Measurements from ENCODE around the gene ATXN7L1.
A peak's percentile ranks its signal among the peaks of the same experiment; 100 is the strongest.

Gene ATXN7L1

DNA sequence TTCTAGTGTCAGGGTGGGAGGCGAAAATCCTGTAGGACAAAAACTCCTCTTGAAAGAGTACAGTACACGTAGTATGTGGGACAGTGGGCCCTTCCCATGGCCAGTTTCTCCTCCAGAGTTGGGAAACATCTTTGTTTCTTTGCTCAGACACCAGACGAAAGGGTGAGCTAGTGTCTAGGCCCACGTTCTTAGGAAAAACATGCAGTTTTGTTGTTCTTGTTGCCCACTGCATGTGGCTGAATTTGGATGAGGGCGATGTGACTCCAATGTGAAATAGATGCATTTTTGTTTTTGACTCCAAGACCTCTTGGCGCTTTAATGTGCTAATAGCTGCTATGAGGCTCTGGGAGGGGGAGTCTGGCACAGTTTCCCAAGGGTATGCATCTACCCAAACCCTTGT lies 100.8 kb downstream of the ATXN7L1 start:
- DNase-seq, result no peak

DNA sequence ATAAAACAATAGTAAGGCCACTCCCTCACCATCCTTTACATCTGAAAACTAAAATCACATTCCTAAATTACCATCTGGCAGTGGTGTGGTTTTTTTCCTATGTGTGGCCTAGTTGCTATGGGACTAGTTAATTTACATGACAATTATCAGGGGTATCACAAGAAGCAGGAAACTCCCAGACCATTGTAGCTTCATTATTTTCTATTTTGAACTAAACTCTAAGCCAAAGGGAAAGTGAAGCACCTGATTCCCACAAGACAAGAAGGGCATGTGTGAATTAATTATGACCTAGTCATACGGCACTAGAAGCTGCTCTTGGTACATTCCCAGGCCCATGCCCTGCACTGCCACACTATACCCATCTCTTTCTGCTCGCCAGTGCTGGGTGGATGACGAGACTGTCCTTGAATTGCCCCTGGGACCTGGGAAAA lies 103.4 kb downstream of the ATXN7L1 start:
- no peak for DNase-seq

DNA sequence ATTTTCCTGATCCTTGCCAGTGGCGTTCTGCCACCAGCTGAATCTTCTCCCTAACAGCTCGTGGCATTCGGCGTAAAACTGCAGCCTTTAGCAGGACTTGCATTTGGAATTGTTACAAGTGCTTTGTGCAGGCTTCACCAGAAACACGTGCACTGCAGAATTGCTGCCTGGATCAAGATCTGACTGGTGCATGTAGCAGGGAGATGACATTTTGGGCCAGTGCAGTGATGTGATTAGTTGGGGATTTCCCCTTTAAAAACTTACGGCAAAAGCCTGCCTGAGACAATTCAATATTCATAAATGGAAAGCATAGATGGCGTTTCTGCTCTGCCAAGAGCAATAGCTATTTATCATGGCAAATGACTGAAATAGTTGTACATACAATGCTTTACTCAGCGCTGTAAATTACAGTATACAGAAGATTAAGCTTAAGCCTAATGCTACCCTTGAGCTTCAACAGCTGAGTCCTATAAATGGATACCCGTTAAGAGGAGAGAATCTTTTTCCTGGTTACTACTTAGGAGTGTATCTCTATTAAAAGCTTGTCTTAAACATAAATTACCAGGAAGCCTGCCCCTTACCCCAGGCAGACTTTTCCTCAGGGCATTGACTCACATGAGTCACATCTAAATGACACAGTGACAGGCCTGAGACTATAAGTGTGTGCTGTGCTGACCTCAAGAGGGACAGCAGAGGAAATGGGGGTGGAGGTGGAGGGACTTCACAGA lies 106.3 kb downstream of the ATXN7L1 start:
- DNase-seq, result no peak

DNA sequence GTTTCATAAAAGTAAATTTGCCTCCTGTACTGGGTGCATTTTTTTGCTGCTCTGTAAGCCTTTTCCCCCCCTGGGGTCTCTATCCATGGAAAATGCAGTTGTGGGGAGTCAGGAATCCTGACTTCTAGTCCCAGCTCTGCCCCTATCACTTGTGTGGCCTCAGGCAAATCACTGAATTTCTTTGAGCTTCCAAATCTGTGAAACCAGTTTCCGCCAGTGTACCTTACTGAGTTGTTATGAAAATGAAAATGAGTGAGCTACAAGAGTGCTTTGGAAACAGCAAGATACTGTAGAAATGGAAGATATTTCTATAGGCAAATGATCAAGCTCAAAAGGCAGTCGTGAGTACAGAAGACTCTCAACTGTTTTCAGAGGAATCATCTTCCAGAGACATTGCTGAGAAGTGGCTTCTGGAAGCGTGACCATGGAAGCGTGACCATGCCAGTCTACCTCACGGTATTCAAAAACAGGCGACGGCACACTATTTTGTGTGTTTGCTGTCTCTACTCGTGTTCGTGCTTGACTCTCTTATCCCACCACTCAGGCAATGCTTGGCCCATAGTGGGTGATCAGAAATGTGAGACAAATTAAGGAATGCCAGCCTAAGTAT lies 107.4 kb downstream of the ATXN7L1 start:
- DNase-seq, result no peak

DNA sequence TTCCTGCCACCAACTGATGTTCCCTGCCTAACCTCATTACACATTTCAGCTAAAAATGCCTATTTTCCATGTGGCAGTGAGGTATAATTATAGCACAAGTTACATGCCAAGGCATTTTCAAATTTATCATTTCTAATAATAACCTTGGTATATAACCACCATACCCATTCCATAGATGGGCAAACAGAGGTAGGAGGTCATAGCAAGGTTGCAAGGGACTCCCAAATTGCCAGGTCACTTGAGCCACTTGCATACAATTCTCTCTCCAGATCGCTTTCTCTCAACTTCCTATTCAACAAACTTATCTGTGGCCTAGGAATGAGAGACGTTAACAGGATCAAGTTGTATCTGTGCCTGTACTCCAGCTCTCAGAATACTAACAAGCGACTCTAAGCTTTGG lies 108.3 kb downstream of the ATXN7L1 start:
- DNase-seq, result no peak

DNA sequence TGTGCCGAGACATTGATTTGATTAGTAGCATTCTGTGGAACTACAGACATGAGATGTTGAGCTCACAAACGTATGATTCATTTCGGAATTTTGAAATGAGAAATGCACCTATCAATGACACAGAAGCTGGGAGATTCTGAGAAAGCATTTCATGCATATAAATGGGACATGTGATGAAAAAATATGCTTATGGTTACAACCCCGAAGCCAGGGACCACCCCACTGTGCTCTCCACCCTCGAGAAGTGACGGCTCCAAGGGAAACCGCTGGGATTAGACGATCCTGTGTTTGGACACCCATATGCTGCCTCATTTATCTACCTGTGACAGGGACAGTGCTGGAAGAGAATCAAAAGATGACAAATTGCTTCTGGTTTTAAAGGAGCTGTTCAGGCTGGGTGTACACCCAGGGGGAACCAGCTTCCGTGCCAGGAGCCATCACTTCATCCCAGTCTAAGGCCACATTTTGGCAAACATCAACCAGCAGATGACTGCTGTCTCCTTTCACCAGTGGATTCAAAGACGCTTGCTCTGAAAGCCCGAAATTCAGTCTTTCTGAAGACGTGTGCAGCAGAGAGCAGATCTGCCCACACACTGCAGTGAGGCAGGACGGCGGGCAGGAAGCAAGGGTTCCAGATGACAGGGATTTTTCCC lies 109.9 kb downstream of the ATXN7L1 start:
- no peak for DNase-seq

DNA sequence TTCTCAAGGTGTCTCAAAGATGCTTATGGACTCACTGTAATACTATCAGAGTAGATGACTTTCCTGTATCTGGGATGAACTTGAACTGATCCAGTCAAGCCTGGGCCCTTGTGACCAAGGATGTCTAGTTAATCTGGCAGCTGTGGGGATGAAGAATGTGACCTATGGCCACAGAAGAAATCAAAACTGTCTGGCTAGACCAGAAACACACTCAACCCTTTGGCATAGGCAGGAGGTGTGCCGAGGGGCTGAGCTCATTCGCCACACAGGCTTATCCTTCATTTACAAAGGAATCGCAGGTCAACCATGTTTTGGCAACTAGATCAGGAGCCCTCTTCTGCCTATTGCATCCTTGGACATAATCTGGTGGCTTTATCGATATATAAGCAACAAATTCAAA lies 110.6 kb downstream of the ATXN7L1 start:
- no peak for DNase-seq

DNA sequence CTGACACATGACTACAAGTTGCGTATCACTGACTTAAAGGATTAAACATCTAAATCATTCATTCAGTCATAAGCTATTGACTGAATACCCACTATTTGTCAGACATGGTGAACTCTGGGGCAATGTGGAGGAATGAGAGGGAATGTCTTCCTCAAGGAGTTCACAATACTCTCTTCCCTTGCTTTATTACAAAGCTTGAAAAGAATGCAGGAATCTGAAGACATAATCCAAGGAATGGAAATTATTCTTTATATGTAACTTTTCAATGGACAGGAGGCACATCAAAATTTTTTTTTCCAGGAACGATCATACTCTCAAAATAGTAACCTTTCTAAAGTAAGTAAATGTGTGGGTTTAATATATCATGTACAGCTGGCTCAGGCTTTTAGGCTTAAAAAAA lies 111.9 kb downstream of the ATXN7L1 start:
- DNase-seq, result no peak

DNA sequence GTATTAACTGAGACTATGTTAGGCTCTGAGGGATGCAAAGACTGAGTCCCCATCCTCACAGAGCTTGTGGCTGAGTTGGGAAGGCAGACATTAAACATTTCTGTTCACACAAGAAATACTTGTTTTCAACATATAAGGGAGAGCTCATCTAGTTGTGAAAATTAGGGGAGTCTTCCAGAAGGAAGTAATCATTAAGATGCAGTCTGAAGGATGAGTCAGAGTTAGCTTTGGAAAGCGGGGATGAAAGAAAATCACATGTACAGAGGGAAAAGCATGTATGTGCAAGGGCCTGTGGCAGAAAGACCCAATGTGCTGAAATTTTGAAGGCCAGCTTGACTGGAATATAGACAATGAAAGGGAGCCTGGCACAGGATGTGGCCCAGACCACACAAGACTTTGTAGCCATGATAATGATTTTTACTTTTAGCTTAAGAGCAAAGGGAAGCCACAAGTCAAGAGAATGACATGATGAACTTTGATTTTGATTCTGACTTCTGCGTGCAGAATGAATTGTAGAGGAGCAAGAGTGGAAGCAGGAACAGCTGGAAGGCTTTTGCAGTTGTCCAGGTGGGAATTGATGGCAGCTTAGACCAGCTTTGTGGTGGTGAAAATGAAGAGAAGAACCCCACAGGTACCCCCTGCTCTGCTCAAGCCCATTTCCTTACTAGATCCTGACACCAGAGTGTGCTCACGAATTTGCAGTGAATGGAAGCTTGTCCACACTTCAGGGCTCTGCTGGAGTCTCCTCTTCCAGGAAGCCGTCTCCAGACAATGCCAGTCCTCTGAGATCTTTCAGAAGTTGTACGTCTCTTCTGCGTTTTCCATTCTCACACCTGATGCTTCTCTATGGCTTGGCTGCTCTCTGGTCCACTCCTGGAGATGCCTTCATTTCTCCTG lies 115.6 kb downstream of the ATXN7L1 start:
- DNase-seq, result no peak

DNA sequence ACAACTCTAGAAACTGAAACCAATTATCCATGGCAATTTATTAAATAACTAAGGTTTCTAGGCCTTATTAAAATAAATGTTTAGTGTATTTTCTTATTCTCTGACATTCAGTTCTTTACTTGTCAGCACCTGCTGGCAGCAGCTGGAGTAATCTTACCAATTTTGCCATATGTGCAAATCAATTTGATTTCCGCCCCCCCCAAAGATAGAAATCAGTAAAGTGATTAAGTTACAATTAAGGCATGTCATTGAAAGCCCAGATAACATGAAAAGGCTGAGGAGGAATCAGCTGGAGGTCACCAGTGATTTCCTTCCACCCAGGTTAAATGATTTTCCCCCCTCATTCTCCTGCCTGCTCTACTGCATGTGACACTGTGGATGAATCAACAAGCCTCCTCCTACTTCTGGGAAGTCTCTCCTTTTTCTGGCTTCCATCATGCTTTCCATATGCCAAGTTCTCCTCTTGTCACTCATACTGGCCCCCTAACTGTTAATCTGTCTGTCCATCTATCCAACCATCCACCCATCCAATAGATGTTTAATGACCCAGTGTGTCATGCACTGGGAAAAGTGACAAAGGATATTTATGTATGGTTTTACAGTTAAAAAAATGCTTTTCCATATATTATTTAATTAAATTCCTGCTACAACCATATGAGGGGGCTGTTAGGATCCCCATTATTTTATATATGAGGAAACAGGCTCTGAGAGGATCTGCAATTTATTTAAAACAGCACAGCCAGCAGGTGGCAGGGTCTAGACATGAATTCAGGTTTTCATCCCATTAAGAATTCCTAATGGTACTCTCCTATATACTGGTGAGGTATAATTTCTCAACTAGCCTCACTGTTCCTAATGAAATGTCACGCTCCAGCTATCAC lies 116.5 kb downstream of the ATXN7L1 start:
- peak; percentile 53 for DNase-seq

DNA sequence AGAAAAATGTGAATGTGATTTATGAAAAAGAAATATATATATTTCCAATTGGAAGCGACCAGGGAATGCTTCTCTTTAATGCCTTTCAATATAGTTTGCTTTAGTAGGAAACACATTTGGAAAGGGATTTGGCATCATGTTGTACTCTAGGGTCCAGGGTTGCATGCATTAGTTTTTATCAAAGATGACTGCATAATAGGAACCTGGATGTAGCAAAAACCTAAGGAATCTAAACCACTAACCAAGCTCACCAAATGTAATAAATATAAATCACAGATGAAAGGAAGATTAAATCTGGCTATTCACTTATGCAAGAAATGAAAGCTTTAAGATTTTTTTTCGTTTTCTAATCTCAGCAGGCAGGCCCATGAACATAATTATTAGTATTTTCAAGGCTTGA lies 120.0 kb downstream of the ATXN7L1 start:
- DNase-seq, result no peak

DNA sequence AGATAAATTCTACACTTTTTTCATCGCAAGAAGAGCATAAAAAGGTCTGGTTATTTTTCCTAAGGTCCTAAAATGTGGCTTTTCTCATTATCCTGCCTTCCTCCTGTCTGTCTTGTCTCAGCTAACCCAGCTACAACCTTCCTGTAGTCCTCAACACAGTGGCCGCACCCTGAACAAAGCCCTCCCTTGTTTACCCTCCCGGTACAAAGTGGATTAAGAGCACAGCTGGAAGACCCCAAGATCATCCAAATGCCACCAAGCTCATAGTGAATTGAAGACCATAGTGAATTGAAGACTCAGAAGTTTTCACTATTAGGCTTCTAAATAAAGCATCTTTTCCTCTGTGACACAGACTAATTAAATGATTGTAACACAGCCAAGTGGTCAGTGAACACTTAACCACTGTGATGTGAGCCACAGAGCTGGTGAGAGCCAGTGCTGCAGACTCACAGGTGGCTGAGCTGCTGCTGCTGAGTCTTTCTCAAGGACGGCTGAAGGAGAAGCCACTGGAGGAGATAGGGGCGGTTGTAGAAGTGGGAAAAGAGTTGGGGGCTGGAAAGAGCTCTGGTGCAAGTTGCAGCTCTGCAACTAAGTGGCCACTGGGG lies 123.6 kb downstream of the ATXN7L1 start:
- DNase-seq, result no peak

DNA sequence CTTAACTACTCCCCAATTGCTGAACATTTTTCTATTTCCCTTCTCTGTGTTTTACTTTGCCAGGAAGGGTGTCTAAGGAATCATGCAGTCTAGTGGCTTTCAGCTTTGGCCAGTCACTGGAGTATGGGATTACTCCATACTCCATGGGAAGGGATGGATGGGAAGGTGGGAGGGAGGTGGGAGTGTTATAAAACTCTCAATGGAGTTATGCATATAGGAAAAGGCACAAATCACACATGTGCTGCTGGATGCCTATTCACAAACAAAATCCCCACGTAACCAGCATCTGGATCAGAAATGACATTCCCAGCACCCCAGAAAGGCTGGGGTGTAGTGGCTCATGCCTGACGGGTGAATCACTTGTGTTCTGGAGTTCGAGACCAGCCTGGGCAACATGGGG lies 125.3 kb downstream of the ATXN7L1 start:
- DNase-seq, result no peak

DNA sequence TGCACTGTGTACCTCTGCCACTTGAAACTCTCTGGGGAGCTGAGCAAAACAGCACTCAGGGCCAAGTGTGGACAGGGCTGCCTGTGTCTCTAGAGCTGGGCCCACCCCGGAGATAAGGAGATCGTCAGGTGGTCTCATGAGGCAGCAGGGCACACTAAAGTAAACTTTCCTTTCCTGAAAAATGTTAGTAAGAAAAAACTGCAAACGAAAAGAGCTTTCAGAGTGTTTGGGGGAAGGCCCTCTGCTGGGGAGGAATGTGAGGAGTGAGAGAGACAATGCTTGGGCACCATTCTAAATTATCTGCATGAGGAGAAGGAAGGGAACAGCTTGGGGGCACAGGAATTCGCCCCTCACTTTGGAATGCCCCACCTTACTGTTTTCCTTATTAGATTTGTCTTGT lies 127.7 kb downstream of the ATXN7L1 start:
- no peak for DNase-seq

DNA sequence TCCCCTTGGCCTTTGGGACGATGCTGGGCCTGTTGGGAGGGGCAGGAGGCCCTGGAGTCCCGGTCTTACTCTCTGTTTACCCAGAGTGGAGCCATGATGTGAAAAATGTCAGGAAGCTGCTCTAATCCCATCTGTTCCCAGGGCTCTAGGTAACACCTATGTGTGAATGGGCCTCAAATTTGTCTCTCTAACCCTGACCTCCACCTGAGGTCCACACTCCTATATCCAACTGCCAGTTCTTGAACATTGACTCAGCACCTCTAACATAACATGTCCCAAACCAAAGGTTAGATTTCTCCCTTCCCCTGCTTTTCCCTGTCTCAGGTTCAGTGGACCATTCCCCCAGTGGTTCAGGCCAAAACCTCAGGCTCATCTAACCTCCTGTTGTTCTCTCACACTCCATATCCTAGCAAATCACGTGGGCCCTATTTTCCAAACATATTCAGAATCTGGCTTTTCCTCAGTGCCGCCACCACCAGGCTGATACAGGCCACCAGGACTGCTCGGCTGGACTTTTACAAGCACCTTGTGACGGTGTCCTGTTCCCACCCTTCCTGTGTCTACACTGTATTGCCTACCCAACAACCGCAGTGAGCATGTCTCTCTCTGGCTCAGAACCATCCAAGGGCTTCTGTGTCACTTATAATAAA lies 130.6 kb downstream of the ATXN7L1 start:
- no peak for DNase-seq

DNA sequence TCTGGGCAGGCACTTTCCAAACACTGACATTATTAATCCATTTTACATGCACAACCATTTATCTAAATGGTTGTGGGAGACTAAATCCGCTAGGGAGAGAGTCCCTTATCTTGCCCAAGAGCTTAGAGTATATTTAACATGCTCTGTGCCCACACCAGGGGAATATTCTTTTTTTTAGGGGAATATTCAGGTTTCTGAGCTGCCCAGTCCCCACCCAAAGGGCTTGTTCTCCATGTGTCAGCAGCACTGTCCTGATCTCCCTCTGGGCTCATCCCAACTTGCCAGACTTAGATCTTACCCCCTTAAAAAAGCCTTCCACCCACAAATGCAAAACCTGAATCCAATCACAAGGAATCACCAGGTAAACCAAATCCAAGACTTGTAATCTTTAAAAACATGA lies 132.1 kb downstream of the ATXN7L1 start:
- DNase-seq, result no peak

DNA sequence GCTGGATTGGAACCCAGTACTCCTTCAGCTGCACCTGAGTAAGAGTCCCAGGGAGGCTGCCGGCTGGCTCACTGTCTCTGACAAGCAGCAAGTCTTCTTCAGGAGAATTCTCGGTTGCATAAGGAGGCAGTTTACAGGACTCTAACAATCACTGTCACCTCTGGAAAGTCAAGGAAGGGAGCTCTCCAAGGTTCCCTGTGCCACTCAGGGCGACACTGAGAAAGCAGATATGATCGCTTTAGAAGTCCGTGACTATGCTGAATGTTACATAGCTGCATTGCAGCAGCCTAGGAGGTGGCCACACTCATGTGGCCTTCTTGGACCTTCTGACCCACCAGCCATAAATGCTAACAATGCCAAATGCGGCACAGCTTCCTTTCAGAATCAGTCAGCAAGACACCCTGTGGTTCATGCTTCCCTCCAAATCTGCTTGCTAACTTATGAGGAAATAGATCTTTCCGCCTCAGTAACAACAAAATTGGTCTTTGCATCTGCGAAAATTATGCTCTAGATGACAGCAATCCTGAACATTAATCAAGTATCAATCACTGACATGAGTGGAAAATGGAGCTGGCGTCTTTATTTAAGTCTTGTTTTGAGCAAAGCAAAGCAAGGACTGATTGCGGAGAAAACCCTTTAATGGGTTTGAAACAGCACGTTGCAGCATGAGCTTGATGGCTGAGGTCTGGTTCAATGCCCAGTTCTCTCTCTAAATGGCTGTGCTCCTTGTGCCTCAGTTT lies 132.9 kb downstream of the ATXN7L1 start:
- DNase-seq, result no peak

DNA sequence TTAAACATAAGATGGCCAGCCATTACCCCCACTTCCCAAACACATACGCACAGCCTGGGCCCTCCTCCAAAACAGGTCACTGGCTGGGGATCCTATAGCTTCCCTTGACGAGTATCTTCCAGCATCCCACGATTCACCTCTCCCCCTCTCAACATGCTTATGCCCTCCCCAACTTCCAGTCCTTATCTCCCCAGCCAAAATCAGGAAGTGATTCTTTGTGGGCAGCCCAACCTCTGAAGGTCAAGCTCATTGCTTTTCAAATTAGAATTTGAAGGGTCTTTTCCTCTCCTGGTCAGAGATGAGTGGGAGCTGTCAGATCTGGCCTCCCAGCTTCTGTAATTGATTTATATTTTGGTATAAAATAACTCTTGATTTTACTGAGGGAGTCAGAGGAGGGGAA lies 133.6 kb downstream of the ATXN7L1 start:
- DNase-seq, result no peak

DNA sequence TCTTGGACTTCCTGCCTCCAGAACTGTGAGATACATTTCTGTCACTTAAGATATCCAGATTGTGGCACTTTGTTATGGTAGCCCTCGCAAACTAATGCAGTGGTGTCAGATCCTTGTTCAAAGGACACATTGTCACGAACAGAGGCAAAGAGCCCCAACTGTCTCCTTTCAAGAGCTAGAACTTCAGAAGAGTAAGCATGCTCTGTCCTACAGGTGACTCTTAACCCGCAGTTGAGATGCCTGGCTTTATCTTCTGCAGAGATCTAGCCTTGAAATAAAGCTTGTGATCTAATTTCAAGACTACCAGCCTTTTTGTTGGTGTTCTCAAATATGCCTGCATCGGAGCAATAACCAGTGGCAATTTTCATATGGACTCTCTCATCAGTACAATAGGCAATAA lies 134.4 kb downstream of the ATXN7L1 start:
- no peak for DNase-seq

DNA sequence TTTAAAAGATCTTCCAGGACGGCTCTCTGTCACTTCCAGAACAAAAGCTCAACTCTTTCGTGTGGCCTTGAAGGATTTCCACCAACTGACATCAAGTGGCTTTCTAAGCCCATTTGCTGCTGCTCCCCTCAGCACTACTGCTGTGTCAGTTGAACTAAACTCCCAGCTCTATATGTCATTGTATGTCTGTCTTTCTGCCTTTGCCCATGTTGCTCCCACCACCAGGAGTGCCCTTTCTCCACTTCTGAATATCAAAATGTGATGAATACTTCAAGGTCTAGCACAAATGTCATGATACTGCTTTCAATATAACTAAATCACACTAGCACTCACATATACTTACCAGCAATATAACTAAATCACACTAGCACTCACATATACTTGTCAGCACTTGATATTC lies 138.3 kb downstream of the ATXN7L1 start:
- no peak for DNase-seq

DNA sequence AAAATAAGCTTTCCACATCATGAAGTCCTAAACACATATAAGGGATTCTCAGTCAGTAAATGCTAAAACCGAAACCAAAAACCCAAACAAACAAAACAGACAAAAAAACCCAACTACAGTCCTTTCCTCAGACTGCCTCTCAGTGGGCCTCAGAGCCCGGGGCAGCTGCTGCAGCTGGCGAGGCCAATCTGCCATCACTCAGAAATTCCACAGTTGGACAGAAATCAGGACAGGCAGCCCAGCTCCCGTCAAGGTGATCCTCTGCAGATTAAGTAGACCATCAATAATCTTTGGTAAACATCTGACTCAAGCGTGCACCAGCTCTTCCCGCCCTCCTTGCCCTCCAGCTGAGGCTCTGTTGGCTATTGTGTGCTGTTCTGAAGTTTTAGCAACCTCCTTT lies 142.2 kb downstream of the ATXN7L1 start:
- DNase-seq, result no peak

Data from NCI-H1092 (cell line).